GM10248 (cell line): ENCODE data around the gene ARFGEF3.

ENCODE experiments used
- CTCF ChIA-PET: fragments of 300-600 bp; sonication (Branson Sonifier 250); formaldehyde crosslinking; extraction: SDS; loops from one replicate; lab custom pipeline; 2021; ENCODE audit warnings: antibody characterized with exemption; lab: Yijun Ruan, JAX
- POLR2A ChIA-PET: fragments of 350-650 bp; sonication (Branson Sonifier 250); formaldehyde crosslinking; extraction: SDS; loops from one replicate; lab custom pipeline; 2020; ENCODE audit warnings: antibody characterized with exemption; lab: Yijun Ruan, JAX
- DNase-seq: peaks from one replicate; pipeline ENCODE4 v3.0.0; 2012; ENCODE audit errors: extremely low spot score
- TF ChIP-seq, protein P1 (sequence below): IDR thresholded peaks from 2 replicates; pipeline ENCODE4 v1.5.1; 2012; ENCODE audit warnings: mild to moderate bottlenecking, low read depth; ENCODE audit errors: extremely low read depth, missing control alignments, control extremely low read depth

The ARFGEF3 gene

DNA sequence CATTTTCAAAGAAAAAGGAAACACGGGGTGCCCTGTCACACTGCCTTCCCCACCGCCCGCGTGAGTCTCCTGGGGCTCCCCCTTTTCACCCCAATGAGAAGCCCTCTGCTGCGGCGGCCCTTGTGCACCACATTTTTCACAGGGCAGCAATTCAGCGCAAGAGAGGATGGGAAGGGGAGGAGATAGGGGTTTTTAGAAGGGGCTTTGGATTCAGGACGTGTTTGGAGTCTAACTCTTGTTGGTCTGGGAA is 726 bp upstream of the ARFGEF3 start:
- DNase-seq: no peak
- POLR2A ChIA-PET: no interaction called here
- TF ChIP-seq, protein P1, sequence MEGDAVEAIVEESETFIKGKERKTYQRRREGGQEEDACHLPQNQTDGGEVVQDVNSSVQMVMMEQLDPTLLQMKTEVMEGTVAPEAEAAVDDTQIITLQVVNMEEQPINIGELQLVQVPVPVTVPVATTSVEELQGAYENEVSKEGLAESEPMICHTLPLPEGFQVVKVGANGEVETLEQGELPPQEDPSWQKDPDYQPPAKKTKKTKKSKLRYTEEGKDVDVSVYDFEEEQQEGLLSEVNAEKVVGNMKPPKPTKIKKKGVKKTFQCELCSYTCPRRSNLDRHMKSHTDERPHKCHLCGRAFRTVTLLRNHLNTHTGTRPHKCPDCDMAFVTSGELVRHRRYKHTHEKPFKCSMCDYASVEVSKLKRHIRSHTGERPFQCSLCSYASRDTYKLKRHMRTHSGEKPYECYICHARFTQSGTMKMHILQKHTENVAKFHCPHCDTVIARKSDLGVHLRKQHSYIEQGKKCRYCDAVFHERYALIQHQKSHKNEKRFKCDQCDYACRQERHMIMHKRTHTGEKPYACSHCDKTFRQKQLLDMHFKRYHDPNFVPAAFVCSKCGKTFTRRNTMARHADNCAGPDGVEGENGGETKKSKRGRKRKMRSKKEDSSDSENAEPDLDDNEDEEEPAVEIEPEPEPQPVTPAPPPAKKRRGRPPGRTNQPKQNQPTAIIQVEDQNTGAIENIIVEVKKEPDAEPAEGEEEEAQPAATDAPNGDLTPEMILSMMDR: no peak
- CTCF ChIA-PET: no interaction called here

DNA sequence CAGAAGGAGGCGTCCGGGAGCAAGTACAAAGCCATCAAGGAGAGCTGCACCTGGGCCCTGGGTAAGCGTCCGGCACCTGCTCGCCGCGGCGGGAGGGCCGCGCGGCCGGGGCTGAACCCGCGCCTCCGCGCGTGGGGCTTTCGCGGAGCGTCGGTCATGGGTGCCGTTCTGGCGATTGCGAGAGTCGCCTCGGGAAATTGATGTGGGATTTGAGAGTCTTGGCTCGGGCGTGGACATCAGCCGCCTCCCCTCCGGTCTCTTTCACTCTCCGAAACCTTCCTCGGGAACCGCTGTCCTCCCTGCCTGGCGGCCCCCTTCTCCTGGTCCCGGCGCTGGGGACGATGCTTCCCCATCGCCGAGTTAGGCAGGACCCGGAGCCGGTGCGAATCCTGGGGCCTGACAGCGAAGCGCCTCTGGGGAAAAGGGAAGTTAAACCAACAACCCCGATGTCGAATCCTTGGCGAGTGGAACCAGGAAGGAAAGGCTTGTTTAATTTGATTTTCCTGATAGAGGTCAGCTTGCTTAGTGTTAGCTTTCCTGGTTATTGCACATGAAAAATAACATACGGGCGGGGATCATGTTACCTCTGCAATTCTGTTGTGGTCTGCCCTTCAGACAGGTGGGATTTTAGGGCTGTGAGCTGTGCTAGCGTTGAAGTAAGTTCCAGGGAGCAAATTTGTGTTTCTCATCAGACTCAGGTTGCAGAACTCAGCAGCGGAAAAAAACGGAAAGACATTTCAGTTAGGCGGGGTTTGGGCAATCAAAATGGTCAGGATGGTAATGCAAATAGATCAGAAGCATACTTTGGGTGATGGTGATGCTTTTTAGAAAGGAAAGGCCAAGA is 594 bp downstream of the ARFGEF3 start:
- ChIA-PET POLR2A (no interaction called here), CTCF (no interaction called here)
- TF ChIP-seq, protein P1: no peak
- DNase-seq: no peak

DNA sequence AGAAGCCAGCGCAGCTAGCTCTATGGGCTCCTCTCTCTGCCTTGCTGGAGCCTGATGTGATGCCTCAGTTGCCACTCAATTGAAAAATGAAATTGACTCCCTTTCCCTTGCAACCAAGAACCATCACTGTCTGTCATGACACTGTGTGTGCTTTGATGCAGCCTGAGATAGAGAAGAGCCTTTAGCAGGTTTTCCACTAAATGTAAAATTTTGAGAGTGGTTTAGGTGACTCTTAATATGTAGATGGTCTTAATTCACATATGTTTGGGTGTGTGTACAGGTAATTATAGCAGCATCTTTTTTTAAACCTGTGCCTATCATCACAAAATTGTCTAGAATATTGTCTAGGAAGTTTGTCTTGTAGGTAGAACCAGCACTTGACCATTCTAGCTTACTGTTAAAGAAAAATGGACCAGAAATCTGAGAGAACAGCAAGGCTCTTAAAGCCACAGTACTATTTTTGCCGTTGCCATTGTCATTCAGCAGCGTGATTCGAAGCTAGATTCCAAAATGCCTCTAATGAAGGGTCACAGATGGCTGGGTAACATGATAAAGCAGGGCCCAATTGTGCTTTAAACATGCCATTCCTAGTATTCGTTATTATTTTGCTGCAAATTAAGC is 1.3 kb downstream of the ARFGEF3 start:
- POLR2A ChIA-PET: no interaction called here
- TF ChIP-seq, protein P1: no peak
- no peak for DNase-seq
- CTCF ChIA-PET: no interaction called here

DNA sequence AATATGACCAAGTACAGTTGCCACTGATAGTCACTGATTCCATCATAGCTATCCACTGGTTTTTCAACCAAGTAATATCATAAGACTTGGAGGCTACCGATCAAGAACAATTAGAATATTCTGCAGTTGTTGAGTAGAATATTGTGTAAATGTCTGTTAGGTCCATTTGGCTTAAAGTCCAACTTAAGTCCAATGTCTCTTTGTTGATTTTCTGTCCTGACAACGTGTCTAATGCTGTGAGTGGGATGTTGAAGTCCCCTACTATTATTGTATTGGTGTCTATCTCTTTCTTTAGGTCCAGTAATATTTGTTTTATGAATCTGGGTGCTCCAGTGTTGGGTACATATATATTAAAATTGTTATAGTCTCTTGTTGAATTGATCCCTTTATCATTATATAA is 13.9 kb downstream of the ARFGEF3 start:
- POLR2A ChIA-PET: no interaction called here
- CTCF ChIA-PET: no interaction called here
- DNase-seq: no peak
- TF ChIP-seq, protein P1: no peak

DNA sequence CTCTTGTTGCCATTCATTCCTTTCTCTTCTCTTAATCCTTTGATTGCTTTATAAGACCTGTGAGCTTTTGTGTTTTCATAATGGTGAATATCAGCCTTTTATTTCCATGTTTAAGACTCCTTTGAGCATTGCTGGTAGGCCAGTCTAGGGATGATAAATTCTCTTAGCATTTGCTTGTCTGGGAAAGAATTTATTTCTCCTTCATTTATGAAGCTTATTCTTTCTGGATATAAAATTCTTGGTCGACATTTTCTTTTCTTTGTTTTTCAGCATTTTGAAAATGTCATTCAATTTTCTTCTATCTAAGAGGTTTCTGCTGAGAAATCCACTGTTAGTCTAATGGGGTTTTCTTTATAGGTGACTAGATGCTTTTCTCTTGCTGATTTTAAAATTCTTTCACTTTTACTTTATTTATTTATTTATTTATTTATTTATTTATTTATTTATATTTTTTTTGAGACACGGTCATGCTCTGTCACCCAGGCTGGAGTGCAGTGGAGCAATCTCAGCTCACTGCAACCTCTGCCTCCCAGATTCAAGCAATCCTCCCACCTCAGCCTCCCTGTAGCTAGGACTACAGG is 15.0 kb downstream of the ARFGEF3 start:
- ChIA-PET CTCF (no interaction called here), POLR2A (no interaction called here)
- DNase-seq: no peak
- TF ChIP-seq, protein P1: no peak

DNA sequence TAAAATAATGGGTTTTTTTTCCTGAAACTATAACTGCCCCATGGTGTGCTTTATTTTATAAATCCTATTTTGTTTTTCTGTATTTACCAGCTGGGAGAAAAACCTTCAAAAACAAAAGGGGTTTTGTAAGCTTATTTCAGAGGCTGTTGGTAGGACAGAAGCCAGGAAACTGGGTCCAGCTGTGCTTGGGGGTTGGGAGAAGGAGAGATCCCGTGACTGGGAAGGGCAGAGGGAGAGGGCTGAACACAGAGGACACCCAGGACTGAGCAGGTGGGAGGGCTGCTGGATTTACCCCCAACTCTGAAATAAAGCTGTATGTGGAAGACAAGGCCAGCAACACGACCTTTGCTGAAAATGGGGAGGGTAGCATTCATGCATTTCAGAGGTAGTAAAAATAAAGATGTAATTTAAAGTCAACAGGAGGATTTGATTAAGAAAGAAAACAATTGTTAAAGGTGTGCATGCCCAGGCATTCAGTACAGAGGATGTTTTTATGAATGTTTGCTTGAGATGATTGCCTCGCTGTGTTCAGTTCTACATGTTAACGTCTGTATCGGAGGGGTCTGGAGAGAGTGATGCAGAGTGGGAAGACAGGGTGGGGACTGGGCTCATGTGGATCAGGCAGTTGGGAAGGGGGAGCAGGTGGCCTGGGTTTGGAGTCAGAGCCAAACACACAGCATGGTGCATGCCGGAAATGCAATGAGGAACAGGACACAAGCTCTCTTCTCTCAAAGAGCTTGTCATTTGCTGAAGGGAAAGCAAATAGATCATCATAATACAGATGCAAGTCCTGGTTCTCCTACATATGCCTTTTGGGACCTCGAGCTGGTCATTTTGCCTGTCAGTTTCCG is 21.4 kb downstream of the ARFGEF3 start:
- DNase-seq: no peak
- TF ChIP-seq, protein P1: no peak
- ChIA-PET POLR2A (no interaction called here), CTCF (interaction anchor here (1.7 to 2.7 kb wide), 2 partner anchors 15 to 22 kb away, joined by 7 to 8 read pairs; no protein-coding TSS in a partner anchor)
